Measurements from ENCODE around the gene TNIP3.

TNIP3 gene

GRCh38 chr4:121138039-121138825 is 25.9 kb downstream of the TNIP3 start:
- peak; percentile 21 to 32 for DNase-seq

GRCh38 chr4:121130326-121130660 is 33.8 kb downstream of the TNIP3 start:
- DNase-seq: no peak

GRCh38 chr4:121129606-121130325 is 34.4 kb downstream of the TNIP3 start:
- peak in 1 of 2 donors; percentile 43 for DNase-seq

GRCh38 chr4:121127100-121127499 is 37.0 kb downstream of the TNIP3 start:
- DNase-seq: no peak

GRCh38 chr4:121126449-121127006 is 37.6 kb downstream of the TNIP3 start:
- no peak for DNase-seq

GRCh38 chr4:121125498-121125885 is 38.6 kb downstream of the TNIP3 start:
- no peak for DNase-seq

GRCh38 chr4:121122661-121123060 is 41.5 kb downstream of the TNIP3 start:
- DNase-seq: no peak

GRCh38 chr4:121119715-121120114 is 44.4 kb downstream of the TNIP3 start:
- DNase-seq: no peak

- DNase-seq: no peak
Observed at GRCh38 chr4:121118344-121118743, 45.8 kb downstream of the TNIP3 start.

GRCh38 chr4:121114756-121115155 is 49.4 kb downstream of the TNIP3 start:
- no peak for DNase-seq

GRCh38 chr4:121112530-121112929 is 51.6 kb downstream of the TNIP3 start:
- peak in 1 of 2 donors; percentile 14 for DNase-seq

- no peak for DNase-seq
Observed at GRCh38 chr4:121108557-121108956, 55.6 kb downstream of the TNIP3 start.

GRCh38 chr4:121107507-121107906 is 56.6 kb downstream of the TNIP3 start:
- no peak for DNase-seq

GRCh38 chr4:121100093-121100775 is 63.9 kb downstream of the TNIP3 start:
- no peak for DNase-seq

- DNase-seq: no peak
Observed at GRCh38 chr4:121098266-121098665, 65.9 kb downstream of the TNIP3 start.

GRCh38 chr4:121096629-121097028 is 67.5 kb downstream of the TNIP3 start:
- peak in 1 of 2 donors; percentile 49 for DNase-seq

GRCh38 chr4:121096191-121096590 is 67.9 kb downstream of the TNIP3 start:
- DNase-seq: no peak

- DNase-seq: no peak
Observed at GRCh38 chr4:121094297-121094966, 69.7 kb downstream of the TNIP3 start.

GRCh38 chr4:121093261-121093660 is 70.9 kb downstream of the TNIP3 start:
- no peak for DNase-seq

- DNase-seq: no peak
Observed at GRCh38 chr4:121091941-121092340, 72.2 kb downstream of the TNIP3 start.

- DNase-seq: no peak
Observed at GRCh38 chr4:121088867-121089266, 75.3 kb downstream of the TNIP3 start.
